CD4-positive, alpha-beta T cell treated with Interferon alpha-2 for 1 hour (primary cell): ENCODE measurements around the gene GPR183.
A peak's percentile ranks its signal among the peaks of the same experiment; 100 is the strongest.

Experiments used
- DNase-seq, 2 donors: peaks; one replicate each; pipeline ENCODE4 v3.0.0-alpha.2; 2020 to 2022

GPR183 gene, protein sequence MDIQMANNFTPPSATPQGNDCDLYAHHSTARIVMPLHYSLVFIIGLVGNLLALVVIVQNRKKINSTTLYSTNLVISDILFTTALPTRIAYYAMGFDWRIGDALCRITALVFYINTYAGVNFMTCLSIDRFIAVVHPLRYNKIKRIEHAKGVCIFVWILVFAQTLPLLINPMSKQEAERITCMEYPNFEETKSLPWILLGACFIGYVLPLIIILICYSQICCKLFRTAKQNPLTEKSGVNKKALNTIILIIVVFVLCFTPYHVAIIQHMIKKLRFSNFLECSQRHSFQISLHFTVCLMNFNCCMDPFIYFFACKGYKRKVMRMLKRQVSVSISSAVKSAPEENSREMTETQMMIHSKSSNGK

DNA sequence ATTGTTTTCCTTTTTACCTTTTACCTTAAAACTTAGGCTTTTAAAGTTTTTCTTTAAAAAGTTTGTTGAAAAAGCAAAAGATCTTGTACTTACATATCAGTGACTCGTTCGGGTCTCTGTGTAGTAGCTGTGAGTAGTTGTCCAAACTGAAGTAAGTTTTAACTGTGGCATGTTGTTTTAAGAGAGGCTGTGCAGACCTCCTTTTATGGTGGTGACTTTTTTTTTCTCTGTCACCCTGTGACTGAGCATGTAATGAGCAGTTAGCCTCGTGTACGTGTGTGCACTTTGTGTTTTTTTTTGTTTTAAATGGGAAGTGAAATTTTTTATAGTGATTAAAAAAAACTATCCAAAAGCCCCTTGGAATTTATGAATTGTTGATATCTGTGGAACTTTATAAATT is at the start of gene GPR183:
Gene GPR183, minus strand, starts transcription at position 153 of the 400 bp plus-strand sequence. CDS start 11,254 bp downstream, outside the sequence.
- DNase-seq: peak; percentile 60 to 86

DNA sequence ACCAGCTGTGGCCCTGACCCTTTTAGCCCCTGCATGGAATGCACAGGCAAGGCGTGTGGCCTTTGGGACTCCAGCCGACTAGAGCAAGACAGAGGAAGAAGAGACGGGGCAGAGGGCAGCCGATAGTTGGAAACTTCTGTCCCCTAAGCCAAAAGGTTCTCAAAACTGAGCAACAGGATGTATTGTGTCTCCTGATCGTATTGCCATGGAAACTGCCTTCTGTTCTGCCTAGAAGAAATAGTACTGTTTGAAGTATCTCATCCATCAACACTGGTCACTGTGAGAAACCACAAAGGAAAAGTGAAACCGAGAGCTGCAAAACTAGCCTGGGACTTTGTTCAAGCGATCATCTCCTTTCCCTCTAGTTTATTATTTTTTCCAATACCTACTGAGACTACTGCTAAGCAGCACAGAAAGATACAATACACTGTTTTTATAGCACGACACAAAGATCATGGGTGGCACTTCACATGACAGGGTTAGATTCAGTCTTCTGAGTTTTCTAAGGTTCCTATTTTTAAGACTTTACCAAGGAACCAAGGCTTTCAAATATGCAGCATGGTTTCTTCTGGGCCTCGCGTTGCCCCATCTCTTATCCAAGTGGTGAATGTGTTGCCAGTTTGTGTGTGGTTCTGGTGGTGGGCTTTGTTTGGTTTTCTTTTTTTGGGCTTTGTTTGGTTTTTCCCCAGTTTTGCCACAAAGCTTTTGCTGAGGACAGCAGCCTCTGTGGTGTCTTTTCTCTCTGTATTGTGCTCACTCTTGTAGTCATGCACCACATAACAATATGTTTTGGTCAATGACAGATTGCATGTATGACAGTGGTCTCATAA is 49.3 kb upstream of the GPR183 start:
- peak; percentile 82 to 93 for DNase-seq

DNA sequence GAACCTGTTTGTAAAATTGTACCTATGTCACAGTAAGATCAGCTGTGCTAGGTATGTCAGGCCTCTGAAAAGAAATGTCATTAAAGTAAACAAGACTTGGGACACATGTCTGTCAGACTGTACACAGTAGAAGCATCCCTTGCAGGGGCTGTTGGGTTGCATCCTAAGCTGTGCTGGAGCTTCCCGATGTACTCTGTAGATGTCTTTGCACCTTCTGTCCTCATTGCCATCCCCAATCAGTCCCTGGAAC is 48.7 kb upstream of the GPR183 start:
- DNase-seq: no peak

DNA sequence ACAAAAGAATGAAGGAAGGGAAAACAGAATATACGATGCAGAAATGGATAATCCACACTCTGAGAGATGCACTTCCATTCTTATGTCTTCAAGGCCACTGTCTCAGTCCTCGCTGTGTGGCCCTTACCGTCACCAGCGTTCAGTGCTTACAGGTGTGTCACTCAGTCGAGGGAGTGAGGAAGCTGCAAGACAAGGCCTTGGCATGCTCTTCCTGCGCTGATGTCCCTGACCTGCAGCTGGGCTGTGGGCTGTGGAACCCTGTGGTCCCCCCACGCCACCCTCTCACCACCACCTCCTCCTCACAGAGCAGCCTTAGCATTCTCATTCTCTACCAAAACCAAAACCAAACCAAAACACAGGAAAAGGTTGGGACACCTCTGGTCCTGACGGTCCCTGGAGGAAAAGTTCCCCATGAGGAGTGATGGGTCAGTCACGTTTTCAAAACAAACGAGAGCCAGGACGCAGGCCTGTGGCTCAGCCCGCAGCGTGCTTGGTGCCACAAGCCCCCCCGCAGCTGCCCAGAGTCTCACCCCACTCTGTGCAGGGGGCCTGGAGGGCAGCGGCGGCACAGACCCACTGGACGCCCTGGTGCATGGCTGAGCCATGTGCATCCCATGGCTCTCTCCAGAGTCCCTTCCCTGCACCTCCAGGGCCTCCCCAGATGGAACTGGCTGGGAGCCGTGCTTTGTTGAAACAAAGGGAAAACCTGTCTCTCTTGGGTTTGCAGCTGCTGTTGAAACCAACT is 48.2 kb upstream of the GPR183 start:
- peak in 1 of 2 donors; percentile 33 for DNase-seq

- peak in 1 of 2 donors; percentile 37 for DNase-seq
Measured at GRCh38 chr13:99354371-99354951, 47.3 kb upstream of the GPR183 start.

DNA sequence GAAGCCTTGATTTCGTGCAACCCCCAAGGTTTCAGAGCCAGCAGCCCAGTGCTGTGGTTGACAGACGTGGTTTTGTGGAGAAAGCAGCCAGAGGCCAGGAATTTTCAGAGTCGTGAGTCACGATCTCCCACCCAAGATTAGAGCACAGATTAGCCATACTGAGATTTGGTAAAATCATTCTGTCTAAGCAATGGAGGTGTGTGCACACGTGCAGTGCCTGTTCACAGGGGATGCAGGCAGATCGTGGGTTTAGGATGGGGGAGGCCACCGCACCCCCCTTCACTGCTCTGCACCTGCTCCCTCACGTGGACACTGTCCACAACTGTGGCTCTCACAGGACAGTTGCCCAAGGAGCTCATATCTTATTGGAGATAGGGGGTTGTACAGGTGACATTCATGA is 46.6 kb upstream of the GPR183 start:
- DNase-seq: no peak

GRCh38 chr13:99353246-99353600 is 46.0 kb upstream of the GPR183 start:
- no peak for DNase-seq

GRCh38 chr13:99352351-99353245 is 45.4 kb upstream of the GPR183 start:
- DNase-seq: peak in 1 of 2 donors; percentile 50

GRCh38 chr13:99351772-99352171 is 44.6 kb upstream of the GPR183 start:
- peak; percentile 43 to 76 for DNase-seq

DNA sequence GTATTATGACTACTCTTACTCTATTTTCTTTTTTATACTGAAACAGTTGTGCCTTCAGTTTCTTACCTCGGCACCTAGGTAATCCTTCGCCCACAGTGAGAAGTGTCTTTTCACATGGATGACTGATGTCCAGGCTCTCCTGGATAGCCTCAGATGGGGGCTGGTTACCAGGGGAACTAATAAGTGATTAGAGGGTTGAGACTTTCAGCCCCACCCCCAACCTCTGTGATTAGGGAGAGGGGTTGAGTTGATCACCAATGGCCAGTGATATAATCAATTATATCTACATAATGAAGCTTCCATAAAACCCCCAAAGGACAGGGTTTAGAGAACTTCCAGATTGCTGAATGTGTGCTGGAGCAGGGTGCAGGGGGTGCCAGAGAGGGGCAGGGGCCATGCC is 43.0 kb upstream of the GPR183 start:
- no peak for DNase-seq

DNA sequence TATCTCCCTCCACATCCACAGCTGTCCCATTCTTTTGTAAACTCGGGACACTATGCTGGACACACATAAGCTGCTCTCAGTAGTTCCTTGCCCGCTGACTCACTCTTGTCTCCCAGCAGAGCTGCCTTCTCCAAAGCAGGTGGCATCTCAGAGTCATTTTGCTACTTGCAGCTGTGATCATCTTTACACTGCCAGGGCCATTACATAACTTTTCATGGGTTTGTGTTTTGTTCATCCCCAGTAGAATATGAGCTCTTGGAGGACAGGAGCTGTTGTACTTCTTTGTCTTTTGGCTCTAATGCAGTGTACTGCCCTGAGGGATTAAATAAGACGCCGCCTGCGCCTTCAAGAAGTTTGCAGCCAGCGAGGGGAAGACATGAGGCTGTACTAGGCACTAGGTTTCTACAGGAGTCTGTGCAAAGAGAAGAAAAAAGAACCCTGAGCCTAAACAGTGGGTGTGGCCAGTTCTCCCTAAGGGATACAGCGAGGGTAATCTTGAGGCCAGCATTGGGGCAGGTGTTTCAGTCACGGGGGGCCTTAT is 40.8 kb upstream of the GPR183 start:
- DNase-seq: no peak

DNA sequence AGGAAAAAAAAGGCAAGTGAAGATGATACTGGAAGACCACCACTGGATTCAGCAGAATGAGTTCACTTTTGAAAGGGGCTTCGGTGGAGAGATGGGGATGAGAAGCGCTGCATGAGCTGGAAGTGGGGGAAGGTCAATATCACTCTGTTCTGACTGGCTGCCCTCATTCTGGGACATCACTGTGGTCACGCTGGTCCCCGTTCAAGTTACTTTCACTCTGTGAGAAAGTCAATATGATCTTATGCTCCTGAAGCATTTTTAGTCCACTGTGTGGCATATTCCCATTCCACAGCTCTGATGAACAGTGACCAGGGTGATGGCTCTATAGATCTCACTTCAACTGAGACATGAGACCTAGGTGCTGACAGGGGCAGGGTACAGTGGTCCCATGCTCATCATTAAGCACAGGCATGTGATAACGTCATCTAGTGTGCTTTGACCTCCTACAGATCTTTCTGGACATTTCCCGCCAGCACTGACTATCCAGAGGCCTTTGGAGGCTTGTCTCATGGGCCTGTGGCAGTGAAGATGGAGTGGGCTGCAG is 40.2 kb upstream of the GPR183 start:
- DNase-seq: no peak

DNA sequence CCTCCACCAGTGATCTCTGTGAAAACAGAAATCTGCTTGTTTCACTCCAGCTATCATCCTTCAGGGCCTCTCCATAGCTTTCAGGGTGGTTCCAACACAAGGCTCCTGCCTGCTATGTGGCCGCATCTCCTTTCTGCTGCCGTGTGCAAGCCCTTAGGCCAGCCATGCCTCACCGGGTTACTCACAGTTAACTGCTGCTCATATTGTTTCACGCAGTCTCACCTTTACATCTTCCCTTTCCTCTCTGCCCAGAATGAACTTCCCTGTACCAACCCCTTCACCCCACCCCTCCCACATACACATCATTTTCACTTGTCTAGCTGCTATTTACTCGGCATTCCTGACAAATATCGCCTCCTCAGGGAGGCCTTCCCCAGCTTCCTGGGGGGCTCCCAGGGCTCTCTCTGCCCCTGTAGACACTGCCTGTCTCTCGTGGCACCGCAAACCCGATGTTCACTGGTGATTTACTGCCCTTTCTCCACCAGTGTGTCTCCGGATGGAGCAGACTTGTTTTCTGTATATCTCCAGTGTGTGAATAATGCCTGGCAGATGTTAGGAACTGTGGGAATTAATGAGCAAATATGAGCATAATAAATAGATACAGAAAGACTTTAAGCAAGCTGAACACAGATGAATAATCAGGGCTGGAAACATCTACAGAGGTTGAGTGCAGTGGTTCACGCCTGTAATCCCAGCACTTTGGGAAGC is 39.3 kb upstream of the GPR183 start:
- DNase-seq: no peak

GRCh38 chr13:99345345-99345744 is 38.1 kb upstream of the GPR183 start:
- DNase-seq: no peak

- DNase-seq: no peak
Measured at GRCh38 chr13:99344610-99345208, 37.5 kb upstream of the GPR183 start.

- no peak for DNase-seq
Measured at GRCh38 chr13:99342723-99343315, 35.6 kb upstream of the GPR183 start.

DNA sequence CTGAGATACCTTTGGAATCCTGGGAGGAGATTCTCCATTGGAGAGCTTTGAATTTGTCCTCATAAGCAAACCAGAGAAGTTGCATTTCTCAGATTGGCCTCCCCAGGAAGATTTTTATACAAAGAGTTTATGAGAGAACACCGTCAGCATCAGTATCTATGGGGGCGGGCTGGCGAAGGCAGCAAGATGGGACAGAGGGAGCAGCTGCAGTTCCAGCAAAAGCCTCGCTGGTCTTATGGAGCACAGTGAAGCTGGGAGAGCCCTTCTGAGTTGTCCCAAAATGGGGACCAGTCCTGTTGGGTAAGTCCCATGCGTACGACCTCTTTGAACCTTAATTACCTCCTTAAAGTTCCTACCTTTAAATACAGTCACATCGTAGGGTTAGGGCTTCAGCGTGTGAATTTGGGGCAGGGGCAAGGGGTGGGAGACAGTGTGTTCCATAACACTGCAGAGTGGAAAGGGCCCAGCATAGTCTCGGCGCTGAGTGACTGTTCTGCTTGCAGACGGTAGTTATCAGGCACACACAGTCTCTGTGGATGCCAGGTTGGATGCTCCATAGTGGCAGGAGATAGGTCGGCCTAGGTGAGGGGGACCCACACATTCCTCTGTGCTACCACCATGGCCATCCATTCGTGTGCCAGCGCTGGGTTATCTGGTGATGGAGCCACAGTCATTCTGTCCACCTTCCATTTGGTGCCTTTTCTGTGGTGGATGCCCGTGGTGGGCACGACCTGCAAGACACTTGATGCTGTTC is 34.9 kb upstream of the GPR183 start:
- no peak for DNase-seq

DNA sequence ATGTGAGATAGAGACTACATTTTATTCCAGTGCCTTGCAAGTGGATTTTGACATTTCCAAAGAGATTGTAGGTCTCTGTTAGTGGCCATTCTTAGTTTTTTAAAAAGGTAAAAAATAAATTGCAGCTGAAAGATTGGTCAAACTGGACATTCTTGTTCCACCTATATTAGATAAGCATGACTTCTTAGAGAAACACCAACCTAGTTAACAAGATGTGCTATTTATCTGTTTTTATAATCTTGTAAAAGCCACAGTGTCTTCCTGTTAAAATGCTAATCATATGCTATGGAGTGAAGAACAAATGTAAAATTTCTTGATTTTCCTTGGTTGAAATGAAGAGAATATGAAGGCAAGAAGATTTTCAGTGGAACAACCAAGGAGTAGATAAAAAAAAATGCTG is 33.4 kb upstream of the GPR183 start:
- no peak for DNase-seq

GRCh38 chr13:99339736-99340397 is 32.7 kb upstream of the GPR183 start:
- DNase-seq: peak; percentile 43 to 77
